Measurements from ENCODE around the gene NRXN3.

The NRXN3 gene

GRCh38 chr14:78764240-78764639 lies 594.1 kb downstream of the NRXN3 start:
- no peaks in the 10 kb centered on the region for H3K9me3 ChIP-seq (ENCODE audit: insufficient read depth, low read depth, low read length)
- WGBS = 52% methylated on average over 5 of the region's 5 CpGs
- H3K4me3 ChIP-seq (ENCODE audit: low read length) = no peak overlapping the region
- peaks cover 25% of the 10 kb centered on the region for H3K4me1 ChIP-seq (ENCODE audit: insufficient read depth, low read length)
- H3K27me3 ChIP-seq (ENCODE audit: insufficient read depth, low read length) = no peaks in the 10 kb centered on the region
- H3K27ac ChIP-seq (ENCODE audit: low read depth, low read length) = peak overlapping the region; percentile 60
- H3K36me3 ChIP-seq (ENCODE audit: insufficient read depth, low read length) = no peaks in the 10 kb centered on the region
- H3K9ac ChIP-seq (ENCODE audit: low read depth, low read length) = no peak overlapping the region

GRCh38 chr14:78764645-78765044 lies 594.5 kb downstream of the NRXN3 start:
- WGBS = 76% methylated on average over 4 of the region's 4 CpGs
- no peak overlapping the region for H3K9ac ChIP-seq (ENCODE audit: low read depth, low read length)
- H3K9me3 ChIP-seq (ENCODE audit: insufficient read depth, low read depth, low read length) = no peaks in the 10 kb centered on the region
- H3K4me3 ChIP-seq (ENCODE audit: low read length) = no peak overlapping the region
- no peaks in the 10 kb centered on the region for H3K27me3 ChIP-seq (ENCODE audit: insufficient read depth, low read length)
- peak overlapping the region; percentile 60 for H3K27ac ChIP-seq (ENCODE audit: low read depth, low read length)
- H3K4me1 ChIP-seq (ENCODE audit: insufficient read depth, low read length) = peaks cover 25% of the 10 kb centered on the region
- H3K36me3 ChIP-seq (ENCODE audit: insufficient read depth, low read length) = no peaks in the 10 kb centered on the region

GRCh38 chr14:78767436-78767835 lies 597.3 kb downstream of the NRXN3 start:
- no peaks in the 10 kb centered on the region for H3K9me3 ChIP-seq (ENCODE audit: insufficient read depth, low read depth, low read length)
- peaks cover 25% of the 10 kb centered on the region for H3K4me1 ChIP-seq (ENCODE audit: insufficient read depth, low read length)
- no peaks in the 10 kb centered on the region for H3K27me3 ChIP-seq (ENCODE audit: insufficient read depth, low read length)
- 91% methylated on average over 5 of the region's 5 CpGs for WGBS
- no peak overlapping the region for H3K27ac ChIP-seq (ENCODE audit: low read depth, low read length)
- no peak overlapping the region for H3K4me3 ChIP-seq (ENCODE audit: low read length)
- no peak overlapping the region for H3K9ac ChIP-seq (ENCODE audit: low read depth, low read length)
- H3K36me3 ChIP-seq (ENCODE audit: insufficient read depth, low read length) = no peaks in the 10 kb centered on the region

- 100% methylated on average over 1 of the region's 1 CpG for WGBS
- Histone ChIP-seq H3K27me3 (ENCODE audit: insufficient read depth, low read length) (no peaks in the 10 kb centered on the region), H3K9me3 (ENCODE audit: insufficient read depth, low read depth, low read length) (no peaks in the 10 kb centered on the region), H3K4me3 (ENCODE audit: low read length) (no peak overlapping the region), H3K9ac (ENCODE audit: low read depth, low read length) (no peak overlapping the region), H3K4me1 (ENCODE audit: insufficient read depth, low read length) (no peaks in the 10 kb centered on the region), H3K27ac (ENCODE audit: low read depth, low read length) (no peak overlapping the region), H3K36me3 (ENCODE audit: insufficient read depth, low read length) (no peaks in the 10 kb centered on the region)
These were observed 612.4 kb downstream of the NRXN3 start for GRCh38 chr14:78782551-78782950.

- H3K4me3 ChIP-seq (ENCODE audit: low read length) = no peak overlapping the region
- H3K9ac ChIP-seq (ENCODE audit: low read depth, low read length) = no peak overlapping the region
- no peak overlapping the region for H3K27ac ChIP-seq (ENCODE audit: low read depth, low read length)
- 97% methylated on average over 4 of the region's 4 CpGs for WGBS
- H3K36me3 ChIP-seq (ENCODE audit: insufficient read depth, low read length) = no peaks in the 10 kb centered on the region
- no peaks in the 10 kb centered on the region for H3K4me1 ChIP-seq (ENCODE audit: insufficient read depth, low read length)
- H3K9me3 ChIP-seq (ENCODE audit: insufficient read depth, low read depth, low read length) = no peaks in the 10 kb centered on the region
- no peaks in the 10 kb centered on the region for H3K27me3 ChIP-seq (ENCODE audit: insufficient read depth, low read length)
These were observed 615.1 kb downstream of the NRXN3 start for GRCh38 chr14:78785265-78785664.

GRCh38 chr14:78788467-78789360 lies 618.5 kb downstream of the NRXN3 start:
- 0 out of 2 replicates have a peak, but pooled peaks cover 6% of the 10 kb centered on the region for H3K4me1 ChIP-seq (ENCODE audit: insufficient read depth, low read length)
- no peaks in the 10 kb centered on the region for H3K27me3 ChIP-seq (ENCODE audit: insufficient read depth, low read length)
- WGBS = 96% methylated on average over 2 of the region's 2 CpGs
- H3K9ac ChIP-seq (ENCODE audit: low read depth, low read length) = no peak overlapping the region
- no peaks in the 10 kb centered on the region for H3K9me3 ChIP-seq (ENCODE audit: insufficient read depth, low read depth, low read length)
- no peak overlapping the region for H3K4me3 ChIP-seq (ENCODE audit: low read length)
- H3K36me3 ChIP-seq (ENCODE audit: insufficient read depth, low read length) = no peaks in the 10 kb centered on the region
- H3K27ac ChIP-seq (ENCODE audit: low read depth, low read length) = no peak overlapping the region

GRCh38 chr14:78790271-78790670 lies 620.1 kb downstream of the NRXN3 start:
- Histone ChIP-seq H3K4me3 (ENCODE audit: low read length) (no peak overlapping the region), H3K4me1 (ENCODE audit: insufficient read depth, low read length) (0 out of 2 replicates have a peak, but pooled peaks cover 6% of the 10 kb centered on the region), H3K9ac (ENCODE audit: low read depth, low read length) (no peak overlapping the region), H3K36me3 (ENCODE audit: insufficient read depth, low read length) (no peaks in the 10 kb centered on the region), H3K27me3 (ENCODE audit: insufficient read depth, low read length) (no peaks in the 10 kb centered on the region), H3K9me3 (ENCODE audit: insufficient read depth, low read depth, low read length) (no peaks in the 10 kb centered on the region), H3K27ac (ENCODE audit: low read depth, low read length) (no peak overlapping the region)
- 36% methylated on average over 2 of the region's 2 CpGs for WGBS

- H3K9ac ChIP-seq (ENCODE audit: low read depth, low read length) = no peak overlapping the region
These were observed 628.6 kb downstream of the NRXN3 start for GRCh38 chr14:78798757-78799156.

GRCh38 chr14:78805570-78805969 lies 635.4 kb downstream of the NRXN3 start:
- Histone ChIP-seq H3K9ac (ENCODE audit: low read depth, low read length) (no peak overlapping the region), H3K27ac (ENCODE audit: low read depth, low read length) (no peak overlapping the region), H3K4me1 (ENCODE audit: insufficient read depth, low read length) (no peaks in the 10 kb centered on the region), H3K36me3 (ENCODE audit: insufficient read depth, low read length) (no peaks in the 10 kb centered on the region), H3K4me3 (ENCODE audit: low read length) (no peak overlapping the region), H3K27me3 (ENCODE audit: insufficient read depth, low read length) (no peaks in the 10 kb centered on the region), H3K9me3 (ENCODE audit: insufficient read depth, low read depth, low read length) (no peaks in the 10 kb centered on the region)
- 90% methylated on average over 1 of the region's 3 CpGs for WGBS

More at GRCh38 chr14:78798757-78799156, 628.6 kb downstream of the NRXN3 start:
- H3K36me3 ChIP-seq (ENCODE audit: insufficient read depth, low read length) = no peaks in the 10 kb centered on the region
- no peaks in the 10 kb centered on the region for H3K9me3 ChIP-seq (ENCODE audit: insufficient read depth, low read depth, low read length)
- no peaks in the 10 kb centered on the region for H3K27me3 ChIP-seq (ENCODE audit: insufficient read depth, low read length)
- 84% methylated on average over 4 of the region's 5 CpGs for WGBS
- H3K27ac ChIP-seq (ENCODE audit: low read depth, low read length) = no peak overlapping the region
- no peak overlapping the region for H3K4me3 ChIP-seq (ENCODE audit: low read length)
- H3K4me1 ChIP-seq (ENCODE audit: insufficient read depth, low read length) = no peaks in the 10 kb centered on the region

- Histone ChIP-seq H3K27me3 (ENCODE audit: insufficient read depth, low read length) (no peaks in the 10 kb centered on the region), H3K4me1 (ENCODE audit: insufficient read depth, low read length) (no peaks in the 10 kb centered on the region), H3K36me3 (ENCODE audit: insufficient read depth, low read length) (no peaks in the 10 kb centered on the region), H3K4me3 (ENCODE audit: low read length) (no peak overlapping the region), H3K9me3 (ENCODE audit: insufficient read depth, low read depth, low read length) (no peaks in the 10 kb centered on the region), H3K27ac (ENCODE audit: low read depth, low read length) (no peak overlapping the region), H3K9ac (ENCODE audit: low read depth, low read length) (no peak overlapping the region)
- WGBS = 89% methylated on average over 3 of the region's 3 CpGs
These were observed 652.9 kb downstream of the NRXN3 start for GRCh38 chr14:78823035-78823434.

- H3K27ac ChIP-seq (ENCODE audit: low read depth, low read length) = no peak overlapping the region
- H3K9me3 ChIP-seq (ENCODE audit: insufficient read depth, low read depth, low read length) = no peaks in the 10 kb centered on the region
- WGBS = 94% methylated on average over 2 of the region's 2 CpGs
- H3K4me3 ChIP-seq (ENCODE audit: low read length) = no peak overlapping the region
- no peaks in the 10 kb centered on the region for H3K36me3 ChIP-seq (ENCODE audit: insufficient read depth, low read length)
- H3K4me1 ChIP-seq (ENCODE audit: insufficient read depth, low read length) = no peaks in the 10 kb centered on the region
- H3K9ac ChIP-seq (ENCODE audit: low read depth, low read length) = no peak overlapping the region
- H3K27me3 ChIP-seq (ENCODE audit: insufficient read depth, low read length) = no peaks in the 10 kb centered on the region
These were observed 653.3 kb downstream of the NRXN3 start for GRCh38 chr14:78823516-78823915.

All from HUES64 (cell line).